Measurements from ENCODE around the gene PIK3R6.
A peak's percentile ranks its signal among the peaks of the same experiment; 100 is the strongest.
"Not testable (repeated sequence)": the region's sequence is repeated elsewhere in the genome, so short reads cannot be mapped to it uniquely, and the experiment has no call there.

The PIK3R6 gene

GRCh38 chr17:8818654-8819330, 48.7 kb downstream of the PIK3R6 start:
- 0 out of 2 replicates have a peak, but pooled peaks cover 2% of the 10 kb centered on the region for H3K9me3 ChIP-seq (ENCODE audit: control insufficient read depth, insufficient read depth, low read depth, low read length)
- no peaks in the 10 kb centered on the region for H3K36me3 ChIP-seq (ENCODE audit: control insufficient read depth, insufficient read depth, low read length)
- H3K27me3 ChIP-seq (ENCODE audit: control insufficient read depth, insufficient read depth, low read length) = no peaks in the 10 kb centered on the region
- no peaks in the 10 kb centered on the region for H3K4me1 ChIP-seq (ENCODE audit: control insufficient read depth, insufficient read depth, low read length)
- no peak overlapping the region for H3K9ac ChIP-seq (ENCODE audit: low read length)
- H3K4me3 ChIP-seq (ENCODE audit: low read depth, low read length) = no peak overlapping the region
- no peak overlapping the region for H3K27ac ChIP-seq (ENCODE audit: low read depth, low read length)

DNA sequence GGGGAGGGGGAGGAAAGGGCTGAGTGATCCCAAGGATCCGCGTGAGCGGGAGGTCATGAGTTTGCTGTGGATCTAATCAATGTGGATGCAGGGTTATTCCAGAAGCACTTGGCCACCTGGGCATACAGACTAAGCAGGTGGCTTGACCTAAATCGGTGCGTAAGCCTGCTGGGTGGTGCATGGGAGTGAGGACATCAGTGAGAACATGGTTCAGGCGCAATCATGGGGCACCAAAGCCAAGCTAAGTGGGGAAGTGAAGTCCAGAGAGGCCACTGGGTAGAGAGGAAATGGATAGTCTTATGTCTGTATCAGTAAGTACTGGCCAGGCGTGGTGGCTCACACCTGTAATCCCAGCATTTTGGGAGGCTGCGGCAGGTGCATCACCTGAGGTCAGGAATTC, 49.4 kb downstream of the PIK3R6 start:
- Histone ChIP-seq H3K36me3 (ENCODE audit: control insufficient read depth, insufficient read depth, low read length) (no peaks in the 10 kb centered on the region), H3K27ac (ENCODE audit: low read depth, low read length) (no peak overlapping the region), H3K9ac (ENCODE audit: low read length) (no peak overlapping the region)

DNA sequence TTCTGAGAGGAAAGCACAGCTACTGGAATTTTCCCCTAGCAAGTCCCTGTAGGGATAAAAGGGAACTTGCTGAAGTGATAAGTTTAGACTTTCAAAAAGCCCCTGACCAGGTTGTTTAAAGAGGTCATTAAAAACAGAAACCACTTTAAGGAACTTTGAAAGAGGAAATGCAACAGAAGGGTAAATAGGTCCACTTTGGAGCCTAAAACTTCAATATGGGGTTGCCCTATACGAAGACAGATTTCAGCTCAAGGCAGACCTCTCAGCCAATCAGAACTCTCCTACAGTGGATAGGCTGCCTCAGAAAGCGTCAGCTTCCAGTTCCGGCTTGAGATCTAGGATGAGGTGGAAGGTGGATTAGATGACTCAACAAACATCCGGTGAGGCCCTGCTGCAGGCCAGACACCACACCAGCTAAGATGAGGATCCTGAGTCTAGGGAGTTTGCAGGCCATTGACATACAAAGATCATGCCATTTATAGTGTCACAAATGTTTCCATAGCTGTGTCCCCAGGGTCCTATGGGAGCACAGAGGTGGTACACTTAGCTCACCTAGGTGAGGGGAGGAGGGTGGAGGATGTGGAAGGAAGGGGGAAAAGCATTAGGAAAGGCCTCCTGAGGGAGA, 60.4 kb downstream of the PIK3R6 start:
- H3K4me3 ChIP-seq (ENCODE audit: low read depth, low read length) = no peak overlapping the region
- no peaks in the 10 kb centered on the region for H3K27me3 ChIP-seq (ENCODE audit: control insufficient read depth, insufficient read depth, low read length)
- no peak overlapping the region for H3K27ac ChIP-seq (ENCODE audit: low read depth, low read length)
- H3K36me3 ChIP-seq (ENCODE audit: control insufficient read depth, insufficient read depth, low read length) = no peaks in the 10 kb centered on the region
- no peak overlapping the region for H3K9ac ChIP-seq (ENCODE audit: low read length)
- no peaks in the 10 kb centered on the region for H3K4me1 ChIP-seq (ENCODE audit: control insufficient read depth, insufficient read depth, low read length)
- peaks cover 13% of the 10 kb centered on the region for H3K9me3 ChIP-seq (ENCODE audit: control insufficient read depth, insufficient read depth, low read depth, low read length)

More for the DNA sequence above, 49.4 kb downstream of the PIK3R6 start:
- no peaks in the 10 kb centered on the region for H3K9me3 ChIP-seq (ENCODE audit: control insufficient read depth, insufficient read depth, low read depth, low read length)
- H3K4me3 ChIP-seq (ENCODE audit: low read depth, low read length) = no peak overlapping the region
- no peaks in the 10 kb centered on the region for H3K27me3 ChIP-seq (ENCODE audit: control insufficient read depth, insufficient read depth, low read length)
- H3K4me1 ChIP-seq (ENCODE audit: control insufficient read depth, insufficient read depth, low read length) = no peaks in the 10 kb centered on the region

DNA sequence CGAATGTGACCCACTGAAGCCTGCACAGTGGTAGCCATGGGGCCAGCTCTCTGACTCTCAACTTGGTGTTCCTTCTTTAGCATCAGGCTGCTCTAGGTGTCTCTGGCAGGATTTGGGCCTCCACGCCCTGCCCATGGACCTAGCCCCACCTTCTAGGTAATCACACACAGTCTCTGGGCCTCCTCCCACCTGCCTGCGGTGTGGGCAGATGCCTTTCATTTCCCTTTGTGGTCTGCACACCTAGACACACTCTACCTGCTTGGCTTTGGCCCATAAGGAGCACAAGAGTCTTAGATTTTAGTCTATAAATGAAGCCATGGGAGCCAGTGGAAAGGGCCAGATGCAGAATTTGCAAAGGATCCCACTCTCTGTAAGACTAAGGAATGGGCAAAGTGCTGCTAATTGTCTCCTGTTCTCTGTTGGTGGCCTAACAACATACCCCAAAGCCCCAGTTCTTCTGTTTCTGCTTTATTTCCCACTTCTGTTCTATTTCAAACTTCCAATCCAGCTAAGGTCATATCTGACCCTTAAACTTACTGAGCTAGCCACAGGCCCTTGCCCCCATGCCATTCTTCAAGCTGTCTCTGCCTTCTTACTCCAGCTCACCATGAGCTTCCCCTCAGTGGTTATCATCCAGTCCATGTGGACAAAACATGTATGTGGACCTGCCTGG, 61.1 kb downstream of the PIK3R6 start:
- H3K4me1 ChIP-seq (ENCODE audit: control insufficient read depth, insufficient read depth, low read length) = no peaks in the 10 kb centered on the region
- no peak overlapping the region for H3K9ac ChIP-seq (ENCODE audit: low read length)
- H3K4me3 ChIP-seq (ENCODE audit: low read depth, low read length) = no peak overlapping the region
- H3K9me3 ChIP-seq (ENCODE audit: control insufficient read depth, insufficient read depth, low read depth, low read length) = peaks cover 13% of the 10 kb centered on the region
- no peak overlapping the region for H3K27ac ChIP-seq (ENCODE audit: low read depth, low read length)
- no peaks in the 10 kb centered on the region for H3K27me3 ChIP-seq (ENCODE audit: control insufficient read depth, insufficient read depth, low read length)
- no peaks in the 10 kb centered on the region for H3K36me3 ChIP-seq (ENCODE audit: control insufficient read depth, insufficient read depth, low read length)

DNA sequence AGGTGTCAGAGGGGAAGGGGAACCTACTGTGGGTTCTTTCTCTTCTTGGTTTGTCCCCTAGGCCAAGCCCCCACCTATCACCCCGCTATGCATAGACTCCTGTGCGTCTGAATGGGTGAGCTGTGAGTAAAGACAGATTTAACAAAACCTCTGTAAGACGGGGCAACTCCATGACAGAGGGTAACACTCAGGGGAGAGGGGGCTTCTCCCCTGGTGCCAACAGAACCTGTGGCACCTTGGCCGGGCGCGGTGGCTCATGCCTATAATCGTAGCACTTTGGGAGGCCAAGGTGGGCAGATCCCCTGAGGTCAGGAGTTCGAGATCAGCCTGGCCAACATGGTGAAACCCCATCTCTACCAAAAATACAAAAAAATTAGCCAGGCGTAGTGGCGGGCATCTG, 62.1 kb downstream of the PIK3R6 start:
- H3K27ac ChIP-seq (ENCODE audit: low read depth, low read length); H3K9me3 ChIP-seq (ENCODE audit: control insufficient read depth, insufficient read depth, low read depth, low read length); H3K27me3 ChIP-seq (ENCODE audit: control insufficient read depth, insufficient read depth, low read length); H3K9ac ChIP-seq (ENCODE audit: low read length); H3K4me1 ChIP-seq (ENCODE audit: control insufficient read depth, insufficient read depth, low read length); H3K4me3 ChIP-seq (ENCODE audit: low read depth, low read length); H3K36me3 ChIP-seq (ENCODE audit: control insufficient read depth, insufficient read depth, low read length): not testable (repeated sequence)

- peaks cover 6% of the 10 kb centered on the region for H3K4me1 ChIP-seq (ENCODE audit: control insufficient read depth, insufficient read depth, low read length)
- peaks cover 12% of the 10 kb centered on the region; the same call in 1 of the 2 replicates for H3K27me3 ChIP-seq (ENCODE audit: control insufficient read depth, insufficient read depth, low read length)
- H3K9me3 ChIP-seq (ENCODE audit: control insufficient read depth, insufficient read depth, low read depth, low read length) = no peaks in the 10 kb centered on the region; the same call in 1 of the 2 replicates
- H3K9ac ChIP-seq (ENCODE audit: low read length) = no peak overlapping the region
- no peak overlapping the region for H3K27ac ChIP-seq (ENCODE audit: low read depth, low read length)
- H3K36me3 ChIP-seq (ENCODE audit: control insufficient read depth, insufficient read depth, low read length) = no peaks in the 10 kb centered on the region
- no peak overlapping the region for H3K4me3 ChIP-seq (ENCODE audit: low read depth, low read length)
These were observed 63.7 kb downstream of the PIK3R6 start for GRCh38 chr17:8803531-8804420.

- no peaks in the 10 kb centered on the region for H3K36me3 ChIP-seq (ENCODE audit: control insufficient read depth, insufficient read depth, low read length)
- H3K27me3 ChIP-seq (ENCODE audit: control insufficient read depth, insufficient read depth, low read length) = peaks cover 29% of the 10 kb centered on the region
- peaks cover 11% of the 10 kb centered on the region for H3K4me1 ChIP-seq (ENCODE audit: control insufficient read depth, insufficient read depth, low read length)
- H3K4me3 ChIP-seq (ENCODE audit: low read depth, low read length) = no peak overlapping the region
- no peak overlapping the region for H3K9ac ChIP-seq (ENCODE audit: low read length)
- no peak overlapping the region for H3K27ac ChIP-seq (ENCODE audit: low read depth, low read length)
- no peaks in the 10 kb centered on the region for H3K9me3 ChIP-seq (ENCODE audit: control insufficient read depth, insufficient read depth, low read depth, low read length)
These were observed 66.2 kb downstream of the PIK3R6 start for GRCh38 chr17:8801135-8801840.

GRCh38 chr17:8800656-8801055, 66.8 kb downstream of the PIK3R6 start:
- no peaks in the 10 kb centered on the region for H3K36me3 ChIP-seq (ENCODE audit: control insufficient read depth, insufficient read depth, low read length)
- no peak overlapping the region for H3K9ac ChIP-seq (ENCODE audit: low read length)
- H3K9me3 ChIP-seq (ENCODE audit: control insufficient read depth, insufficient read depth, low read depth, low read length) = no peaks in the 10 kb centered on the region
- H3K4me3 ChIP-seq (ENCODE audit: low read depth, low read length) = no peak overlapping the region
- no peak overlapping the region for H3K27ac ChIP-seq (ENCODE audit: low read depth, low read length)
- H3K27me3 ChIP-seq (ENCODE audit: control insufficient read depth, insufficient read depth, low read length) = peaks cover 29% of the 10 kb centered on the region
- H3K4me1 ChIP-seq (ENCODE audit: control insufficient read depth, insufficient read depth, low read length) = peaks cover 11% of the 10 kb centered on the region

GRCh38 chr17:8799570-8800212, 67.8 kb downstream of the PIK3R6 start:
- H3K27me3 ChIP-seq (ENCODE audit: control insufficient read depth, insufficient read depth, low read length) = peaks cover 29% of the 10 kb centered on the region
- no peaks in the 10 kb centered on the region for H3K9me3 ChIP-seq (ENCODE audit: control insufficient read depth, insufficient read depth, low read depth, low read length)
- no peak overlapping the region for H3K27ac ChIP-seq (ENCODE audit: low read depth, low read length)
- peaks cover 11% of the 10 kb centered on the region for H3K4me1 ChIP-seq (ENCODE audit: control insufficient read depth, insufficient read depth, low read length)
- no peak overlapping the region for H3K9ac ChIP-seq (ENCODE audit: low read length)
- H3K4me3 ChIP-seq (ENCODE audit: low read depth, low read length) = peak overlapping the region; percentile 66
- no peaks in the 10 kb centered on the region for H3K36me3 ChIP-seq (ENCODE audit: control insufficient read depth, insufficient read depth, low read length)
